H9 (cell line): ENCODE data around the gene AIG1. TPM values are rescaled to one million over a fixed set of nuclear protein-coding genes. Genes with fewer than 3 reads are reported as not detected.

Source experiments
- DNase-seq: peaks from one replicate; pipeline ENCODE4 v3.0.0-alpha.2; 2017
- H2AFZ ChIP-seq: one replicate; pipeline ENCODE4 v1.6.1; 2013; ENCODE audit warnings: mild to moderate bottlenecking, low read length, control low read depth, moderate library complexity
- H2AK5ac ChIP-seq: 2 replicates; pipeline ENCODE4 v1.6.1; 2013; ENCODE audit warnings: low read length, control low read depth, mixed read lengths; ENCODE audit not compliant: insufficient read length
- H2BK120ac ChIP-seq: one replicate; pipeline ENCODE4 v1.6.1; 2013; ENCODE audit warnings: low read depth, mild to moderate bottlenecking, low read length, control low read depth, inconsistent platforms; ENCODE audit not compliant: poor library complexity, severe bottlenecking
- H2BK12ac ChIP-seq: 2 replicates; pipeline ENCODE4 v1.6.1; 2013; ENCODE audit warnings: low read length, control low read depth, mixed read lengths, low read depth; ENCODE audit not compliant: insufficient read length
- H2BK15ac ChIP-seq: 2 replicates; pipeline ENCODE4 v1.6.1; 2013; ENCODE audit warnings: low read depth, low read length, control low read depth
- H2BK20ac ChIP-seq: one replicate; pipeline ENCODE4 v1.6.1; 2013; ENCODE audit warnings: low read depth, mild to moderate bottlenecking, low read length, control low read depth, inconsistent platforms; ENCODE audit not compliant: poor library complexity, severe bottlenecking
- H2BK5ac ChIP-seq: 2 replicates; pipeline ENCODE4 v1.6.1; 2013; ENCODE audit warnings: low read length, control low read depth, mixed read lengths; ENCODE audit not compliant: insufficient read length
- H3K14ac ChIP-seq: 2 replicates; pipeline ENCODE4 v1.6.1; 2013; ENCODE audit warnings: low read length, control low read depth; ENCODE audit not compliant: insufficient read depth
- H3K18ac ChIP-seq: 2 replicates; pipeline ENCODE4 v1.6.1; 2013; ENCODE audit warnings: low read depth, mild to moderate bottlenecking, mixed read lengths, low read length, control low read depth; ENCODE audit not compliant: insufficient read length
- H3K23ac ChIP-seq: 2 replicates; pipeline ENCODE4 v1.6.1; 2013; ENCODE audit warnings: low read length, control low read depth, mixed read lengths, low read depth; ENCODE audit not compliant: insufficient read length
- H3K23me2 ChIP-seq: 2 replicates; pipeline ENCODE4 v1.6.1; 2013; ENCODE audit warnings: low read depth, mild to moderate bottlenecking, mixed read lengths, low read length, control low read depth; ENCODE audit not compliant: insufficient read length, poor library complexity, severe bottlenecking
- H3K27ac ChIP-seq: 2 replicates; pipeline ENCODE4 v1.5.1; 2013; ENCODE audit warnings: low read length, control low read depth, mixed read lengths, low read depth; ENCODE audit not compliant: insufficient read length
- H3K27me3 ChIP-seq: 2 replicates; pipeline ENCODE4 v1.6.1; 2013; ENCODE audit warnings: low read length, control low read depth, inconsistent platforms; ENCODE audit not compliant: insufficient read depth
- H3K4ac ChIP-seq: 2 replicates; pipeline ENCODE4 v1.6.1; 2013; ENCODE audit warnings: low read depth, mild to moderate bottlenecking, control low read depth, inconsistent platforms, low read length, moderate library complexity
- H3K4me1 ChIP-seq: 2 replicates; pipeline ENCODE4 v1.6.1; 2013; ENCODE audit warnings: low read length, control low read depth, inconsistent platforms; ENCODE audit not compliant: insufficient read depth
- H3K4me2 ChIP-seq: 2 replicates; pipeline ENCODE4 v1.6.1; 2013; ENCODE audit warnings: low read length, control low read depth, mixed read lengths; ENCODE audit not compliant: insufficient read length, insufficient read depth
- H3K56ac ChIP-seq: 2 replicates; pipeline ENCODE4 v1.6.1; 2013; ENCODE audit warnings: low read depth, mild to moderate bottlenecking, mixed read lengths, low read length, control low read depth; ENCODE audit not compliant: insufficient read length
- H3K79me1 ChIP-seq: 2 replicates; pipeline ENCODE4 v1.6.1; 2013; ENCODE audit warnings: low read depth, mild to moderate bottlenecking, moderate library complexity, low read length, control low read depth, inconsistent platforms; ENCODE audit not compliant: insufficient read depth, poor library complexity, severe bottlenecking
- H3K79me2 ChIP-seq: 2 replicates; pipeline ENCODE4 v1.6.1; 2013; ENCODE audit warnings: low read length, control low read depth, inconsistent platforms; ENCODE audit not compliant: insufficient read depth
- H3K9ac ChIP-seq: 2 replicates; pipeline ENCODE4 v1.6.1; 2013; ENCODE audit warnings: low read length, control low read depth, mixed read lengths; ENCODE audit not compliant: insufficient read length; ENCODE audit errors: extremely low read depth
- H3K9me3 ChIP-seq: one replicate; pipeline ENCODE4 v1.6.1; 2013; ENCODE audit warnings: low read depth, low read length, inconsistent platforms; ENCODE audit not compliant: control insufficient read depth
- H3T11ph ChIP-seq: one replicate; pipeline ENCODE4 v1.6.1; 2013; ENCODE audit warnings: mild to moderate bottlenecking, low read length, control low read depth, inconsistent platforms
- H4K20me1 ChIP-seq: one replicate; pipeline ENCODE4 v1.6.1; 2013; ENCODE audit not compliant: control insufficient read depth, insufficient read length, insufficient read depth
- H4K5ac ChIP-seq: 2 replicates; pipeline ENCODE4 v1.6.1; 2013; ENCODE audit warnings: low read depth, mild to moderate bottlenecking, mixed read lengths, low read length, control low read depth; ENCODE audit not compliant: insufficient read length
- H4K8ac ChIP-seq: replicated peaks from 2 replicates; pipeline ENCODE4 v1.6.1; 2013; ENCODE audit warnings: low read length, control low read depth, mixed read lengths, low read depth; ENCODE audit not compliant: insufficient read length
- H4K91ac ChIP-seq: 2 replicates; pipeline ENCODE4 v1.6.1; 2013; ENCODE audit warnings: low read depth, mild to moderate bottlenecking, moderate library complexity, mixed read lengths, low read length, control low read depth; ENCODE audit not compliant: insufficient read length
- H3K27ac Mint-ChIP-seq, 3 experiments: 2 replicates in 2 of 3; 3 replicates in 1 of 3; pipeline ENCODE4 v1.8.0; 2020 to 2021; ENCODE audit warnings: mixed read lengths in 3 of 3, mild to moderate bottlenecking in 1 of 3, moderate library complexity in 1 of 3
- H3K27me3 Mint-ChIP-seq: 2 replicates; pipeline ENCODE4 v1.8.0; 2021; ENCODE audit warnings: low read depth, mild to moderate bottlenecking, moderate library complexity, mixed read lengths
- H3K36me3 Mint-ChIP-seq, 3 experiments: 2 replicates in 2 of 3; 3 replicates in 1 of 3; pipeline ENCODE4 v1.8.0; 2020 to 2021; ENCODE audit warnings: low read depth in 3 of 3, mixed read lengths in 3 of 3; ENCODE audit not compliant: insufficient read depth in 1 of 3
- H3K4me1 Mint-ChIP-seq, 2 experiments: 2 replicates each; pipeline ENCODE4 v1.8.0; 2020; ENCODE audit warnings: mixed read lengths in 2 of 2
- H3K4me3 Mint-ChIP-seq, 2 experiments: 2 replicates in 1 of 2; 3 replicates in 1 of 2; pipeline ENCODE4 v1.8.0; 2020 to 2021; ENCODE audit warnings: mild to moderate bottlenecking in 2 of 2, mixed read lengths in 2 of 2, moderate library complexity in 1 of 2
- H3K9me3 Mint-ChIP-seq, 2 experiments: 2 replicates in 1 of 2; 3 replicates in 1 of 2; pipeline ENCODE4 v1.8.0; 2020; ENCODE audit warnings: mild to moderate bottlenecking in 2 of 2, mixed read lengths in 2 of 2, moderate library complexity in 1 of 2
- WGBS: extraction: QIAGEN DNeasy Blood & Tissue Kit; methylation state at CpG from one replicate; pipeline ENCODE4 v1.1.7; 2013; ENCODE audit warnings: missing lambda C conversion rate, low lambda C conversion rate, mixed read lengths; ENCODE audit not compliant: insufficient read length; ENCODE audit errors: extremely low coverage; 5-methylcytosine and 5-hydroxymethylcytosine counted together
- total RNA-seq: library from RNA; stranded (reverse); gene quantifications from 2 replicates; pipeline ENCODE4 v1.2.1, GENCODE V29; 2021
- TF ChIP-seq, protein P1 (sequence below): fragments of 200-600 bp; sonication (generic); conservative IDR thresholded peaks from 3 replicates; pipeline ENCODE4 v1.8.0; 2021; ENCODE audit warnings: antibody characterized with exemption, mild to moderate bottlenecking

Gene AIG1
- total RNA-seq, 1 experiment from 2014 or later: 44.6 TPM

GRCh38 chr6:143206550-143206949 lies 145.9 kb downstream of the AIG1 start:
- no CpG with 5 or more reads among the region's 1 CpG for WGBS
- Mint-ChIP-seq H3K9me3 (peaks cover 4 to 16% of the 10 kb centered on the region in 2 experiments; a peak in 2 of 5 replicates), H3K27me3 (no peaks in the 10 kb centered on the region), H3K27ac (no peak overlapping the region), H3K36me3 (peaks cover 18 to 35% (median 31%) of the 10 kb centered on the region in 3 experiments), H3K4me3 (no peak overlapping the region), H3K4me1 (peaks cover 10 to 14% of the 10 kb centered on the region in 2 experiments; a peak in 3 of 4 replicates)
- Histone ChIP-seq H3K23ac (no peak overlapping the region), H3K56ac (no peak overlapping the region), H3K79me1 (peaks cover 2% of the 10 kb centered on the region), H2AFZ (no peak overlapping the region), H3K27ac (no peak overlapping the region), H4K20me1 (no peaks in the 10 kb centered on the region), H3K27me3 (no peaks in the 10 kb centered on the region), H2AK5ac (no peak overlapping the region), H4K91ac (no peak overlapping the region), H2BK12ac (no peak overlapping the region), H3T11ph (no peak overlapping the region), H2BK120ac (no peak overlapping the region), H3K9ac (no peak overlapping the region), H4K8ac (no peak overlapping the region), H3K79me2 (no peaks in the 10 kb centered on the region), H4K5ac (no peak overlapping the region), H2BK20ac (no peak overlapping the region), H3K4ac (no peak overlapping the region), H3K18ac (no peak overlapping the region), H2BK15ac (no peak overlapping the region), H3K14ac (no peak overlapping the region), H3K23me2 (no peaks in the 10 kb centered on the region), H2BK5ac (no peak overlapping the region), H3K4me1 (no peaks in the 10 kb centered on the region), H3K4me2 (no peak overlapping the region), H3K9me3 (no peaks in the 10 kb centered on the region)
- TF ChIP-seq, protein P1, sequence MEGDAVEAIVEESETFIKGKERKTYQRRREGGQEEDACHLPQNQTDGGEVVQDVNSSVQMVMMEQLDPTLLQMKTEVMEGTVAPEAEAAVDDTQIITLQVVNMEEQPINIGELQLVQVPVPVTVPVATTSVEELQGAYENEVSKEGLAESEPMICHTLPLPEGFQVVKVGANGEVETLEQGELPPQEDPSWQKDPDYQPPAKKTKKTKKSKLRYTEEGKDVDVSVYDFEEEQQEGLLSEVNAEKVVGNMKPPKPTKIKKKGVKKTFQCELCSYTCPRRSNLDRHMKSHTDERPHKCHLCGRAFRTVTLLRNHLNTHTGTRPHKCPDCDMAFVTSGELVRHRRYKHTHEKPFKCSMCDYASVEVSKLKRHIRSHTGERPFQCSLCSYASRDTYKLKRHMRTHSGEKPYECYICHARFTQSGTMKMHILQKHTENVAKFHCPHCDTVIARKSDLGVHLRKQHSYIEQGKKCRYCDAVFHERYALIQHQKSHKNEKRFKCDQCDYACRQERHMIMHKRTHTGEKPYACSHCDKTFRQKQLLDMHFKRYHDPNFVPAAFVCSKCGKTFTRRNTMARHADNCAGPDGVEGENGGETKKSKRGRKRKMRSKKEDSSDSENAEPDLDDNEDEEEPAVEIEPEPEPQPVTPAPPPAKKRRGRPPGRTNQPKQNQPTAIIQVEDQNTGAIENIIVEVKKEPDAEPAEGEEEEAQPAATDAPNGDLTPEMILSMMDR: no peak
- no peak for DNase-seq
